Measurements from ENCODE around the gene MYH6.

Gene MYH6

DNA sequence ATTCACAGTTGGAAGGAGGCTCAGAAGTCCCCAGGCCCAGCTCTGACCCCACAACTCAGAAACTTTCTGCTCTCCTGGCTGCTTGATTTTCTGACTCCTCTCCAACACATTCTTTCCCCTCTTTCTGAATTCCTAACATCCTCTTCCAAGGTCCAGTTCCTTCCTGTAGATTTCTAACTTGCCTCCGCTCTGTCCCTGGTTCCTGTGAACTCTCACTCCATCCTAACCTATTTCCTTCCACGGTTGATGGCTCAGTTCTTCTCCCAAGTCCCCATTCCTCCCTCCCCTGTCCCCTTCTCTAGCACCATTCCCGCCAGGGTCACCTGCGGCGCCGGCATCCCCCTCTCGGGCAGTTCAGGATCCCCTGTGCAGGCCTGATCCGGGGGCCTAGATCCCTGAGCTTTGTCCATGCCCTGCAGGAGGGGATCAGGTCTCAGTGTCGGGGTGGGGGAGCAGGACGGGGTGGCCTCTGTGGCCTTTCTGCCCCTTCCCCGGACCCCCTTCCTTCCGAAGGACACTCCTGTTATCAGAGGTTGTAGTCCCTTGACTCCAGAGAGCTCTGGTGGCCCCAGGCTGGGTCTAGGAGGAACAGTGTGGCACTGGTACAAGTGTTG, 49.4 kb downstream of the MYH6 start:
- no peaks in the 10 kb centered on the region for H3K36me3 ChIP-seq (ENCODE audit: control insufficient read depth in 1 of 2, insufficient read depth in 2 of 2, low read length in 2 of 2)
- peaks cover 18% of the 10 kb centered on the region in 2 donors for H3K27me3 ChIP-seq (ENCODE audit: control insufficient read depth in 1 of 2, insufficient read depth in 2 of 2, low read length in 2 of 2)
- no peaks in the 10 kb centered on the region for H3K9me3 ChIP-seq (ENCODE audit: control insufficient read depth in 1 of 2, low read length in 2 of 2)
- H3K4me3 ChIP-seq (ENCODE audit: low read depth in 1 of 2, low read length in 2 of 2), result no peak overlapping the region
- no peaks in the 10 kb centered on the region for H3K4me1 ChIP-seq (ENCODE audit: control insufficient read depth in 1 of 2, insufficient read depth in 2 of 2, low read length in 2 of 2)
- H3K9ac ChIP-seq (ENCODE audit: low read depth in 1 of 2, low read length in 2 of 2), result no peak overlapping the region
- H3K27ac ChIP-seq (ENCODE audit: low read depth, low read length), result no peak overlapping the region

DNA sequence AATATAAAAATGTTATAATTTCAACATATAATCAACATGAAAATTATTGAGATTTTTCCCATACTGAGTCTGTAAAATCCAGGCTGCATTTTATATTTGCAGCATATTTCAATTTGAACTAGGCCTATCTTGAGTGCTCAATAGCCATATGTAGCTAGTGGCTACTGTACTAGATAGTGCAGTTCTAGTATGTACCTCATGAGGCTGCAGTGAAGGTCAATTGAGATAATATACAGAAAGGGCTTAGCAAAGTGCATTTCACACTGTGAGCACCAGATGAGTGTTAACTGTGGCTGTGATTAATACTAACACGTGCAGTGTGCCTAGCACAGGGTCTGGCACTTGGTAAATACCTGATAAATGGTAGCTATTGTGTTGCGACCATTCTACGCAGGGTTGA, 50.0 kb downstream of the MYH6 start:
- H3K36me3 ChIP-seq (ENCODE audit: control insufficient read depth in 1 of 2, insufficient read depth in 2 of 2, low read length in 2 of 2), result no peaks in the 10 kb centered on the region
- peaks cover 21 to 23% of the 10 kb centered on the region in 2 donors for H3K27me3 ChIP-seq (ENCODE audit: control insufficient read depth in 1 of 2, insufficient read depth in 2 of 2, low read length in 2 of 2)
- no peak overlapping the region for H3K9ac ChIP-seq (ENCODE audit: low read depth in 1 of 2, low read length in 2 of 2)
- no peak overlapping the region for H3K27ac ChIP-seq (ENCODE audit: low read depth, low read length)
- H3K4me3 ChIP-seq (ENCODE audit: low read depth in 1 of 2, low read length in 2 of 2), result no peak overlapping the region
- no peaks in the 10 kb centered on the region for H3K4me1 ChIP-seq (ENCODE audit: control insufficient read depth in 1 of 2, insufficient read depth in 2 of 2, low read length in 2 of 2)
- no peaks in the 10 kb centered on the region for H3K9me3 ChIP-seq (ENCODE audit: control insufficient read depth in 1 of 2, low read length in 2 of 2)

DNA sequence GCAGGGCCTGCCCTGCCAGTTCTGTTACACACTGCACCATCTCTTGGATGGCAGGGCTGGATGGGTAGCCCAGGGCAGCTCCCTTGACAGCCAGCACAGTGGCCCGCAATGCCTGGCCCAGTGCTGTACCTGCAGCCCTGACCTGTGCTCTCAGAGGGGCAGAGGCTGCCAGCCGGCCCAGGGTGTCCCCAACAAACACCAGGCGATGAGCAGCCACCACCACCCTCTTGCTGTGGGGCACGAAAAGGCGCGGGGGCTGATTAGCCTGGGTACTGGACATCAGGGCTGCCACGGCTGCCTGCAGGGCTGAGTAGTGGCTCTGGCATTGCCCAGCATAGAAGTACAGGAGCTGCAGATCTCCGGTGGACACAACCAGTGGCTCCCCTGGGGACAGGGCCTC, 50.8 kb downstream of the MYH6 start:
- peaks cover 23 to 25% of the 10 kb centered on the region in 2 donors for H3K27me3 ChIP-seq (ENCODE audit: control insufficient read depth in 1 of 2, insufficient read depth in 2 of 2, low read length in 2 of 2)
- no peaks in the 10 kb centered on the region for H3K9me3 ChIP-seq (ENCODE audit: control insufficient read depth in 1 of 2, low read length in 2 of 2)
- H3K36me3 ChIP-seq (ENCODE audit: control insufficient read depth in 1 of 2, insufficient read depth in 2 of 2, low read length in 2 of 2), result no peaks in the 10 kb centered on the region
- no peak overlapping the region for H3K27ac ChIP-seq (ENCODE audit: low read depth, low read length)
- H3K4me3 ChIP-seq (ENCODE audit: low read depth in 1 of 2, low read length in 2 of 2), result no peak overlapping the region
- no peak overlapping the region for H3K9ac ChIP-seq (ENCODE audit: low read depth in 1 of 2, low read length in 2 of 2)
- peaks cover 0 to 3% of the 10 kb centered on the region in 2 donors for H3K4me1 ChIP-seq (ENCODE audit: control insufficient read depth in 1 of 2, insufficient read depth in 2 of 2, low read length in 2 of 2)

- Histone ChIP-seq H3K9ac (ENCODE audit: low read depth in 1 of 2, low read length in 2 of 2) (no peak overlapping the region), H3K9me3 (ENCODE audit: control insufficient read depth in 1 of 2, low read length in 2 of 2) (no peaks in the 10 kb centered on the region), H3K27me3 (ENCODE audit: control insufficient read depth in 1 of 2, insufficient read depth in 2 of 2, low read length in 2 of 2) (peaks cover 25 to 31% of the 10 kb centered on the region in 2 donors), H3K4me3 (ENCODE audit: low read depth in 1 of 2, low read length in 2 of 2) (no peak overlapping the region), H3K4me1 (ENCODE audit: control insufficient read depth in 1 of 2, insufficient read depth in 2 of 2, low read length in 2 of 2) (peaks cover 0 to 9% of the 10 kb centered on the region in 2 donors), H3K27ac (ENCODE audit: low read depth, low read length) (no peak overlapping the region), H3K36me3 (ENCODE audit: control insufficient read depth in 1 of 2, insufficient read depth in 2 of 2, low read length in 2 of 2) (no peaks in the 10 kb centered on the region)
Measured at GRCh38 chr14:23356662-23357061, 51.4 kb downstream of the MYH6 start.

GRCh38 chr14:23355871-23356435, 52.1 kb downstream of the MYH6 start:
- Histone ChIP-seq H3K27me3 (ENCODE audit: control insufficient read depth in 1 of 2, insufficient read depth in 2 of 2, low read length in 2 of 2) (peaks cover 32 to 38% of the 10 kb centered on the region in 2 donors), H3K4me3 (ENCODE audit: low read depth in 1 of 2, low read length in 2 of 2) (no peak overlapping the region), H3K27ac (ENCODE audit: low read depth, low read length) (no peak overlapping the region), H3K4me1 (ENCODE audit: control insufficient read depth in 1 of 2, insufficient read depth in 2 of 2, low read length in 2 of 2) (peaks cover 0 to 9% of the 10 kb centered on the region in 2 donors), H3K9ac (ENCODE audit: low read depth in 1 of 2, low read length in 2 of 2) (no peak overlapping the region), H3K36me3 (ENCODE audit: control insufficient read depth in 1 of 2, insufficient read depth in 2 of 2, low read length in 2 of 2) (no peaks in the 10 kb centered on the region), H3K9me3 (ENCODE audit: control insufficient read depth in 1 of 2, low read length in 2 of 2) (no peaks in the 10 kb centered on the region)

DNA sequence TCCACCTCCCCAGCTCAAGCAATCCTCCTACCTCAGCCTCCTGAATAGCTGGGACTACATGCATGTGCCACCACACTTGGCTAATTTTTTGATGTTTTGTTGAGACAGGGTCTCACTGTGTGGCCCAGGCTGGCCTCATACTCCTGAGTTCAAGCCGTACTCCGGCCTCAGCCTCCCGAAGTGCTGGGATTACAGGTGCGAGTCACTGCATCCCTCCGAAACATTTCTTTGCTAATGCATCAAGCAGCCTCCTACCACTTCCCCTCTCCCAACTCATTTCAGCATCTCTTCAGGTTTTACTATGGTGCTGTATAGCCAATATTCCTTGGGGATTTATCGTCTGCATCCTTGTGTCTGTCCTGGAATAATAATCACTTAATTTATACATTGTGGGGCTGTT, 53.1 kb downstream of the MYH6 start:
- H3K27me3 ChIP-seq (ENCODE audit: control insufficient read depth in 1 of 2, insufficient read depth in 2 of 2, low read length in 2 of 2), result peaks cover 39 to 44% of the 10 kb centered on the region in 2 donors
- no peaks in the 10 kb centered on the region for H3K36me3 ChIP-seq (ENCODE audit: control insufficient read depth in 1 of 2, insufficient read depth in 2 of 2, low read length in 2 of 2)
- H3K4me1 ChIP-seq (ENCODE audit: control insufficient read depth in 1 of 2, insufficient read depth in 2 of 2, low read length in 2 of 2), result peaks cover 0 to 9% of the 10 kb centered on the region in 2 donors
- no peak overlapping the region for H3K4me3 ChIP-seq (ENCODE audit: low read depth in 1 of 2, low read length in 2 of 2)
- H3K9ac ChIP-seq (ENCODE audit: low read depth in 1 of 2, low read length in 2 of 2), result no peak overlapping the region
- H3K27ac ChIP-seq (ENCODE audit: low read depth, low read length), result no peak overlapping the region
- no peaks in the 10 kb centered on the region for H3K9me3 ChIP-seq (ENCODE audit: control insufficient read depth in 1 of 2, low read length in 2 of 2)

GRCh38 chr14:23353433-23353780, 54.7 kb downstream of the MYH6 start:
- H3K9me3 ChIP-seq (ENCODE audit: control insufficient read depth in 1 of 2, low read length in 2 of 2), result no peaks in the 10 kb centered on the region
- H3K36me3 ChIP-seq (ENCODE audit: control insufficient read depth in 1 of 2, insufficient read depth in 2 of 2, low read length in 2 of 2), result no peaks in the 10 kb centered on the region
- no peak overlapping the region for H3K27ac ChIP-seq (ENCODE audit: low read depth, low read length)
- H3K4me3 ChIP-seq (ENCODE audit: low read depth in 1 of 2, low read length in 2 of 2), result no peak overlapping the region
- H3K27me3 ChIP-seq (ENCODE audit: control insufficient read depth in 1 of 2, insufficient read depth in 2 of 2, low read length in 2 of 2), result peaks cover 39 to 44% of the 10 kb centered on the region in 2 donors
- H3K4me1 ChIP-seq (ENCODE audit: control insufficient read depth in 1 of 2, insufficient read depth in 2 of 2, low read length in 2 of 2), result peaks cover 0 to 9% of the 10 kb centered on the region in 2 donors
- H3K9ac ChIP-seq (ENCODE audit: low read depth in 1 of 2, low read length in 2 of 2), result no peak overlapping the region

DNA sequence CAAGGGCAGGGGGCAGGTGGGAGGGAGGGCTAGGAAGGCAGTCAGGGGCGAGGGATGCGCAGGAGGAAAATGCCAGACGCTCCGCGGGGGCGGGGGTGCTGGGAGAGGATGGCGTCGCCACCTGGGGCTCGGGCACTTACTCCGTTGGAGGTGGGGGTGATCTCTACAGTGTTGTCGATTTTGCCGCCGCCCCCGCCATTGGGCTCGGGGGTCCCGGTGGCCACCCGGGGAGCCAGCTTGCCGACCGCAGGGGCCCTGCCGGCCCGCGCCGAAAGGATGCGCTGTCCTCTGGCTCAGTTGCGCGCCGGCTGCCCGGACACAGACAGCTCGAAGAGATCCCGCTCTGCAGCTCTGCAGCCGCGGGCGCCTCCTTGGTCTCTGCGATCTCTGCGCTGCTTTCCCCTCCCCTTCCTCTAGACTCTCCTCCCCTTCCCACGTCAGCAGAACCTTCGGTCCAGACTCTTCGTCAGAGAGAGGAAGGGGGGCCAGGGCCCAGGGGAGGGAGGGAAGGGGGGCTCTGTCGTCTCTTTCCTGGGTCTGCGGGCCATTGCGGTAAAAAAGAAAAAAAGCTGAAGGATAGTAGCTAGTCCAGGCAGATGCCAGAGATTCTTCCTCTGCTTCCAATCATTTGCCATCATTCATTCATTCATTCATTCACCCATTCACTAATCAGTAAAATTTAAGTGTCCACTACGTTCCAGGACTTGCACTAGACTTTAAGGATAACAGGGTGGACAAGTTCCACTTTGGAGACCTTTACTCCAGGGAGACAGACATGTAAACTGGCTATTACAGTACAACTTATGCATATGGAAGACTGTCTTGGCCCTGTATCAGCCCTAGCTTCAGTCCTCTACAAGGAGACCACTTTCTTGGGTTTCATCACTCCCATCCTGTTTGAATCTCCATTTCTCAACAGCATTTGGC, 55.3 kb downstream of the MYH6 start, which contains the start of gene SLC22A17:
Gene SLC22A17, minus strand, starts transcription at position 382 of the 927 bp plus-strand sequence.
- Histone ChIP-seq H3K9ac (ENCODE audit: low read depth in 1 of 2, low read length in 2 of 2) (no peak within 1 kb of the TSS), H3K4me1 (ENCODE audit: control insufficient read depth in 1 of 2, insufficient read depth in 2 of 2, low read length in 2 of 2) (peaks cover 0 to 9% of the 10 kb centered on the region in 2 donors), H3K27me3 (ENCODE audit: control insufficient read depth in 1 of 2, insufficient read depth in 2 of 2, low read length in 2 of 2) (peaks cover 39 to 44% of the 10 kb centered on the region in 2 donors), H3K36me3 (ENCODE audit: control insufficient read depth in 1 of 2, insufficient read depth in 2 of 2, low read length in 2 of 2) (no peaks in the 10 kb centered on the region), H3K9me3 (ENCODE audit: control insufficient read depth in 1 of 2, low read length in 2 of 2) (no peaks in the 10 kb centered on the region), H3K27ac (ENCODE audit: low read depth, low read length) (no peak within 1 kb of the TSS), H3K4me3 (ENCODE audit: low read depth in 1 of 2, low read length in 2 of 2) (peak within 1 kb of the TSS; percentile 58 to 67)

DNA sequence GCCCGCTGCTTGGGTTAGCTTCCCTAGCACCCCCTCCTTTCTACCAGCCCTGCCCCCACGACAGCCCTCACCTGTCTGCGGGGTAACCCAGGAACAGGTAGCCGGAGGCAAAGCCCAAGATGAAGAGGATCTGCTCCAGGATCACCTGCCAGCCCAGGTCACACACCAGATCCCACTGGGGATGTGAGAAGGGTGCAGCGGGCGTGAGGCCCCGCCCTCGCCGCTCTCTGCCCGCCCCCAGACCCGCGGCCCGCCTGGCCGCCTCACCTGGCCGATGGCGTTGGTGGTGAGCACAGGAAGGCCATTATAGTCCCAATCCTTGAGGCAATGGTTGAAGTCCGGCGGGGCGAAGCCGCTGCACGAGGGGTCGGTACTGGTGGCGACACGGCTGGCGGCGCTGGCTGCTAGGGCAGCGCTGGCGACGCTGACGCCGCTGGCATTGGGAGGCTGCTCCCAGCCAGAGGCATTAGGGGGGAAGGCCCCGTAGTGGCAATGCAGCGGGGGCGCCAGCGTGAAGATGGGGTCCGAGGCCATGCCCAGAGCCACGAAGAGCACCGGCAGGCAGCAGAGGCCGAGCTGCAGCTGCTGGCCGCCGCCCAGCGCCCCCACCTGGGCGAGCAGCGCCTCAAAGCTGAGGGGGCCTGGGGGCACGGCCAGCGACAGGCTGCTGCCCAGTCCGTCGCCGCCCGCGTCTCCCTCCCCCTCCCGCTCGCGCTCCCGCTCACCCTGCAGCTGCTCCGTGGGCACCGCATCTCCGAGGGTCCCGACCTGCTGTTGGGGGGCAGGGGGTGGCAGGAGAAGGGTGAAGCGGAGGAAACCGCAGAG, 56.2 kb downstream of the MYH6 start:
- no peak overlapping the region for H3K9ac ChIP-seq (ENCODE audit: low read depth in 1 of 2, low read length in 2 of 2)
- peak overlapping the region; percentile 58 to 67 for H3K4me3 ChIP-seq (ENCODE audit: low read depth in 1 of 2, low read length in 2 of 2)
- H3K36me3 ChIP-seq (ENCODE audit: control insufficient read depth in 1 of 2, insufficient read depth in 2 of 2, low read length in 2 of 2), result no peaks in the 10 kb centered on the region
- H3K9me3 ChIP-seq (ENCODE audit: control insufficient read depth in 1 of 2, low read length in 2 of 2), result no peaks in the 10 kb centered on the region
- peaks cover 0 to 9% of the 10 kb centered on the region in 2 donors for H3K4me1 ChIP-seq (ENCODE audit: control insufficient read depth in 1 of 2, insufficient read depth in 2 of 2, low read length in 2 of 2)
- H3K27me3 ChIP-seq (ENCODE audit: control insufficient read depth in 1 of 2, insufficient read depth in 2 of 2, low read length in 2 of 2), result peaks cover 39 to 44% of the 10 kb centered on the region in 2 donors
- no peak overlapping the region for H3K27ac ChIP-seq (ENCODE audit: low read depth, low read length)
